HEK293 (cell line): ENCODE results near the gene MARK3.

ENCODE experiments used
- ZBTB1 ChIP-seq: fragments of 450-650 bp; formaldehyde crosslinking; IDR thresholded peaks from 2 replicates; pipeline ENCODE4 v1.5.1; 2016; ENCODE audit warnings: missing biosample characterization, missing genetic modification characterization
- ZBTB20 ChIP-seq: fragments of 450-650 bp; formaldehyde crosslinking; IDR thresholded peaks from 2 replicates; pipeline ENCODE4 v1.5.1; 2016; ENCODE audit warnings: missing biosample characterization, missing genetic modification characterization
- ZNF121 ChIP-seq: fragments of 450-650 bp; formaldehyde crosslinking; IDR thresholded peaks from 2 replicates; pipeline ENCODE4 v1.5.1; 2016; ENCODE audit warnings: missing biosample characterization, missing genetic modification characterization
- ZNF138 ChIP-seq: fragments of 450-650 bp; formaldehyde crosslinking; IDR thresholded peaks from 2 replicates; pipeline ENCODE4 v1.5.1; 2016; ENCODE audit warnings: missing biosample characterization, missing genetic modification characterization, borderline replicate concordance
- ZNF24 ChIP-seq: fragments of 450-650 bp; formaldehyde crosslinking; IDR thresholded peaks from 2 replicates; pipeline ENCODE4 v1.5.1; 2016; ENCODE audit warnings: missing biosample characterization, missing genetic modification characterization
- ZNF670 ChIP-seq: fragments of 450-650 bp; formaldehyde crosslinking; IDR thresholded peaks from 2 replicates; pipeline ENCODE4 v1.5.1; 2016; ENCODE audit warnings: missing biosample characterization, missing genetic modification characterization, low read depth
- ZNF777 ChIP-seq: fragments of 450-650 bp; formaldehyde crosslinking; IDR thresholded peaks from 2 replicates; pipeline ENCODE4 v1.5.1; 2017; ENCODE audit warnings: missing biosample characterization, missing genetic modification characterization, borderline replicate concordance
- ZSCAN30 ChIP-seq: fragments of 450-650 bp; IDR thresholded peaks from 2 replicates; pipeline ENCODE4 v1.5.1; 2018; ENCODE audit warnings: missing biosample characterization, mild to moderate bottlenecking, missing genetic modification characterization, moderate library complexity
- TF ChIP-seq, protein P1 (sequence below): fragments of 450-650 bp; formaldehyde crosslinking; IDR thresholded peaks from 2 replicates; pipeline ENCODE4 v1.5.1; 2016; ENCODE audit warnings: missing biosample characterization, missing genetic modification characterization
- TF ChIP-seq, protein P2 (sequence below): IDR thresholded peaks from 2 replicates; pipeline ENCODE4 v1.6.1; 2011; ENCODE audit warnings: mild to moderate bottlenecking, low read depth, low read length, borderline replicate concordance
- TF ChIP-seq, protein P3 (sequence below): fragments of 450-650 bp; formaldehyde crosslinking; IDR thresholded peaks from 2 replicates; pipeline ENCODE4 v1.5.1; 2016; ENCODE audit warnings: missing biosample characterization, missing genetic modification characterization, low read depth
- TF ChIP-seq, protein P4 (sequence below): fragments of 450-650 bp; formaldehyde crosslinking; IDR thresholded peaks from 2 replicates; pipeline ENCODE4 v1.5.1; 2016; ENCODE audit warnings: missing biosample characterization, missing genetic modification characterization

DNA sequence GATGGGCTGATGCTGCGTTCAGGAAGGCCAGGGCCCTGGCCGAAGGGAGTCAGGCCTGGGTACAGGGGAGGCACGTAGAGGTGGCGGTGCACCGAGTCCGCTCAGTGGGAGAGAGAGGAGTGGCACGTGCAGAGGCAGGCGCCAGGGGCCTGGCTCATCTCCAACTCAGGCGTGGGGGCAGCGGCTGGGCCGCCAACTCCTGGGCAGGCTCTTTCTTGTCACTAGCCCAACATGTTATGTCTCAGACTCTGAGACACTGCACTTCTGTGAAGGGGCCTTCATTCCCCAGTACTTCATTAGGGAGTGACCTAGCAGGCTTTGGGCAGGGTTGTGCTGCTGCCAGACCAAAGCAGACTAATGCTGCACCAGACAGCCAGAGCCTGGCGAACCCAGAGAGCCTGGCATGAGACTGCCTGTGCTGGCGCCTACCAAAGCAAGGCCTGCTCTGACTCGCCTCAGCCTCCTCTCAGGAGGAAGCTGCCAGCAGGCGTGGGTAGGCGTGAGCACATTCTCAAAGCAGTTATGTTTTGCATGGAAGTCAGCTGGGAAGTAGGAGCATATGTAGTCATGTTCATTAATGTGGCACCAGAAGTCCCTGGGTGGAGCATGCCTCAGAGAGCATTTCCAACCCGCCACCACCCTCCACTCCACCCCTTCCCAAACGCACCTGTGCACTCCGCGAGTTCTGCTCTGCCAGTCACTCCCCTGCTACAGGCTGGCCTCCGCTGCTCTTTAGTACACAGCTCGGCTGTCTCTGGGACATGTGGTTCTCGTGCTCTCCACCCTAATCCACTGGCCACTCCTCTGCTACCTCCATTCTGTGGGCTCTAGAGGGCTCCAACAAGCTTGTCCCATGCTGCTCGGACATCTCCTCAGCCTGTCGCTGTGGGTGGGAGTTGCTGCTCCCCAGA is 127.7 kb downstream of the MARK3 start:
- TF ChIP-seq, protein P1, sequence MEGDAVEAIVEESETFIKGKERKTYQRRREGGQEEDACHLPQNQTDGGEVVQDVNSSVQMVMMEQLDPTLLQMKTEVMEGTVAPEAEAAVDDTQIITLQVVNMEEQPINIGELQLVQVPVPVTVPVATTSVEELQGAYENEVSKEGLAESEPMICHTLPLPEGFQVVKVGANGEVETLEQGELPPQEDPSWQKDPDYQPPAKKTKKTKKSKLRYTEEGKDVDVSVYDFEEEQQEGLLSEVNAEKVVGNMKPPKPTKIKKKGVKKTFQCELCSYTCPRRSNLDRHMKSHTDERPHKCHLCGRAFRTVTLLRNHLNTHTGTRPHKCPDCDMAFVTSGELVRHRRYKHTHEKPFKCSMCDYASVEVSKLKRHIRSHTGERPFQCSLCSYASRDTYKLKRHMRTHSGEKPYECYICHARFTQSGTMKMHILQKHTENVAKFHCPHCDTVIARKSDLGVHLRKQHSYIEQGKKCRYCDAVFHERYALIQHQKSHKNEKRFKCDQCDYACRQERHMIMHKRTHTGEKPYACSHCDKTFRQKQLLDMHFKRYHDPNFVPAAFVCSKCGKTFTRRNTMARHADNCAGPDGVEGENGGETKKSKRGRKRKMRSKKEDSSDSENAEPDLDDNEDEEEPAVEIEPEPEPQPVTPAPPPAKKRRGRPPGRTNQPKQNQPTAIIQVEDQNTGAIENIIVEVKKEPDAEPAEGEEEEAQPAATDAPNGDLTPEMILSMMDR (tag by site-specific recombination) = no peak; the same call in 1 of the 2 replicates
- no peak for TF ChIP-seq ZNF777 (tag by site-specific recombination)
- peak; percentile 16; the same call in 1 of the 2 replicates for TF ChIP-seq ZBTB20
- no peak for TF ChIP-seq ZNF138 (tag by site-specific recombination)
- TF ChIP-seq ZBTB1 (tag by site-specific recombination) = no peak
- no peak for TF ChIP-seq ZNF670 (tag by site-specific recombination)
- TF ChIP-seq ZSCAN30 (tag by site-specific recombination) = no peak; the same call in 1 of the 2 replicates
- TF ChIP-seq, protein P2, sequence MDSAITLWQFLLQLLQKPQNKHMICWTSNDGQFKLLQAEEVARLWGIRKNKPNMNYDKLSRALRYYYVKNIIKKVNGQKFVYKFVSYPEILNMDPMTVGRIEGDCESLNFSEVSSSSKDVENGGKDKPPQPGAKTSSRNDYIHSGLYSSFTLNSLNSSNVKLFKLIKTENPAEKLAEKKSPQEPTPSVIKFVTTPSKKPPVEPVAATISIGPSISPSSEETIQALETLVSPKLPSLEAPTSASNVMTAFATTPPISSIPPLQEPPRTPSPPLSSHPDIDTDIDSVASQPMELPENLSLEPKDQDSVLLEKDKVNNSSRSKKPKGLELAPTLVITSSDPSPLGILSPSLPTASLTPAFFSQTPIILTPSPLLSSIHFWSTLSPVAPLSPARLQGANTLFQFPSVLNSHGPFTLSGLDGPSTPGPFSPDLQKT = no peak
- TF ChIP-seq ZNF24 = no peak
- TF ChIP-seq, protein P3, sequence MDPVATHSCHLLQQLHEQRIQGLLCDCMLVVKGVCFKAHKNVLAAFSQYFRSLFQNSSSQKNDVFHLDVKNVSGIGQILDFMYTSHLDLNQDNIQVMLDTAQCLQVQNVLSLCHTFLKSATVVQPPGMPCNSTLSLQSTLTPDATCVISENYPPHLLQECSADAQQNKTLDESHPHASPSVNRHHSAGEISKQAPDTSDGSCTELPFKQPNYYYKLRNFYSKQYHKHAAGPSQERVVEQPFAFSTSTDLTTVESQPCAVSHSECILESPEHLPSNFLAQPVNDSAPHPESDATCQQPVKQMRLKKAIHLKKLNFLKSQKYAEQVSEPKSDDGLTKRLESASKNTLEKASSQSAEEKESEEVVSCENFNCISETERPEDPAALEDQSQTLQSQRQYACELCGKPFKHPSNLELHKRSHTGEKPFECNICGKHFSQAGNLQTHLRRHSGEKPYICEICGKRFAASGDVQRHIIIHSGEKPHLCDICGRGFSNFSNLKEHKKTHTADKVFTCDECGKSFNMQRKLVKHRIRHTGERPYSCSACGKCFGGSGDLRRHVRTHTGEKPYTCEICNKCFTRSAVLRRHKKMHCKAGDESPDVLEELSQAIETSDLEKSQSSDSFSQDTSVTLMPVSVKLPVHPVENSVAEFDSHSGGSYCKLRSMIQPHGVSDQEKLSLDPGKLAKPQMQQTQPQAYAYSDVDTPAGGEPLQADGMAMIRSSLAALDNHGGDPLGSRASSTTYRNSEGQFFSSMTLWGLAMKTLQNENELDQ = no peak
- no peak for TF ChIP-seq ZNF121
- TF ChIP-seq, protein P4, sequence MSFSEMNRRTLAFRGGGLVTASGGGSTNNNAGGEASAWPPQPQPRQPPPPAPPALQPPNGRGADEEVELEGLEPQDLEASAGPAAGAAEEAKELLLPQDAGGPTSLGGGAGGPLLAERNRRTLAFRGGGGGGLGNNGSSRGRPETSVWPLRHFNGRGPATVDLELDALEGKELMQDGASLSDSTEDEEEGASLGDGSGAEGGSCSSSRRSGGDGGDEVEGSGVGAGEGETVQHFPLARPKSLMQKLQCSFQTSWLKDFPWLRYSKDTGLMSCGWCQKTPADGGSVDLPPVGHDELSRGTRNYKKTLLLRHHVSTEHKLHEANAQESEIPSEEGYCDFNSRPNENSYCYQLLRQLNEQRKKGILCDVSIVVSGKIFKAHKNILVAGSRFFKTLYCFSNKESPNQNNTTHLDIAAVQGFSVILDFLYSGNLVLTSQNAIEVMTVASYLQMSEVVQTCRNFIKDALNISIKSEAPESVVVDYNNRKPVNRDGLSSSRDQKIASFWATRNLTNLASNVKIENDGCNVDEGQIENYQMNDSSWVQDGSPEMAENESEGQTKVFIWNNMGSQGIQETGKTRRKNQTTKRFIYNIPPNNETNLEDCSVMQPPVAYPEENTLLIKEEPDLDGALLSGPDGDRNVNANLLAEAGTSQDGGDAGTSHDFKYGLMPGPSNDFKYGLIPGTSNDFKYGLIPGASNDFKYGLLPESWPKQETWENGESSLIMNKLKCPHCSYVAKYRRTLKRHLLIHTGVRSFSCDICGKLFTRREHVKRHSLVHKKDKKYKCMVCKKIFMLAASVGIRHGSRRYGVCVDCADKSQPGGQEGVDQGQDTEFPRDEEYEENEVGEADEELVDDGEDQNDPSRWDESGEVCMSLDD (tag by site-specific recombination) = 0 out of 2 replicates have a peak, but pooled peaks have one; percentile 15
